T47D (cell line): Measurements from ENCODE around the gene PNLDC1.

Source experiments
- DNase-seq, 2 experiments: peaks; one replicate each; pipeline versions ENCODE4 v3.0.0 to v3.0.0-alpha.2; 2011 to 2012; ENCODE audit warnings: low read depth in 1 of 2, low spot score in 1 of 2
- JUND ChIP-seq: IDR thresholded peaks from 2 replicates; pipeline ENCODE4 v1.6.1; 2012; ENCODE audit warnings: low read depth
- in situ Hi-C: cut with HindIII; loops from 2 replicates; pipeline ENCODE4 v1.10.0; 2016; ENCODE audit warnings: low sequenced_read_pairs, low pct_unique_long_range_greater_than_20kb

Gene PNLDC1

DNA sequence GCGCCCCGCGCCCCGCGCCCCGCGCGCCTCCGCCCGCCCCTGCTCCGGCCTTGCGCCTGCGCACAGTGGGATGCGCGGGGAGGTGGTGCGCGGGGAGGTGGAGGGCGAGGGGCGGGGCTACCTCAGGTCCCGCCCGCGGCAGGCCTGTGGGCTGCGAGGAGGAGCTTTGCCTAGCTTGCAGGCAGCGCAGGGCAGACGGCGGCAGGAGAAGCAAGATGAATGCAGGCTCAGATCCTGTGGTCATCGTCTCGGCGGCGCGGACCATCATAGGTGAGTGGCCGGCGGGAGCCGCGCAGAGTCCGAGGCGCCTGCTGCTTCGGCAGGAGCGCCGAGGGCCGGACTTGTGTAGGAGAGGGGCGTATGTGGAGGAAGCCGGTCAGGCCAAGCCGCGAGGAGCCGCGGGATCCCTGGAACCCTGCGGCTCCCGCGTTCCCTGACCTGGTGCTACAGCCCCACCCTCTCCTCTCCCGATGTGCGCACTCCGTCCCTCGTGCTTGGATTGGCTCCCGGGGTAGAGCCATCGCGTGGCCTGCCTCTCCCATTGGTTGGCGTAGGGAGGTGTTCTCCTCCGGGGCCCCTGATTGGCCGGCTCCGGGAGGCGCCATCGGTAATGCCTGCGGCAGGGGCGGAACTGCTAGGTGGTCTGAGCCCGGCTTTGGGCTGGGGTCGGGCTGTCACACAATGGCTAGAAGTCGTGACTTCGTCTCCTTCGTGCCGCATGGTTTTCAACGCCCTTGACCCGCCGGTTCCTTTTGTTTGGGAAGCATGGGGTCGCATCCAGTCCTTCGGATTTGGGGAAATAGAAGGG, 38.0 kb upstream of the PNLDC1 start, which contains the start of gene ACAT2:
Gene ACAT2, plus strand, starts transcription at position 173 of the 808 bp plus-strand sequence. Its CDS starts 43 bp downstream, at position 216.
- no peak for TF ChIP-seq JUND
- DNase-seq: peak; percentile 87 to 92
- in situ Hi-C loops: no loop called here

GRCh38 chr6:159762681-159763293, 37.3 kb upstream of the PNLDC1 start:
- no peak for TF ChIP-seq JUND
- no peak for DNase-seq
- in situ Hi-C loops: no loop called here

DNA sequence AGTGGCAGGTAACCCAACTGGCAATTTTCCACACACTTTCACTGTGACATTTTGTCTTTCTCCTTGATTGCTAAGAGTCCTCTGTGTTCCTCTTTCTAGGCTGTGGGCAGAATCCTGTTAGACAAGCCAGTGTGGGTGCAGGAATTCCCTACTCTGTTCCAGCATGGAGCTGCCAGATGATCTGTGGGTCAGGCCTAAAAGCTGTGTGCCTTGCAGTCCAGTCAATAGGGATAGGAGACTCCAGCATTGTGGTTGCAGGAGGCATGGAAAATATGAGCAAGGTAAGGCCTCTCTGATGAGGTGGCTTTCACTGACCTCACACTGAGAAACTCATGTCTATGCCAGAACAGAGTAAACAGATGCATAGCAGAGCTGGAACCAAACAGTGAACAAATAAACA, 33.2 kb upstream of the PNLDC1 start:
- in situ Hi-C loops: no loop called here
- DNase-seq: no peak
- TF ChIP-seq JUND: no peak

- no peak for DNase-seq
- no peak for TF ChIP-seq JUND
- in situ Hi-C loops: no loop called here
Observed at GRCh38 chr6:159769470-159769869, 30.6 kb upstream of the PNLDC1 start.

GRCh38 chr6:159772196-159772595, 27.9 kb upstream of the PNLDC1 start:
- in situ Hi-C loops: no loop called here

GRCh38 chr6:159777240-159777904, 22.7 kb upstream of the PNLDC1 start:
- no peak for TF ChIP-seq JUND
- in situ Hi-C loops: no loop called here
- no peak for DNase-seq

More at GRCh38 chr6:159772196-159772595, 27.9 kb upstream of the PNLDC1 start:
- DNase-seq: no peak
- TF ChIP-seq JUND: no peak

DNA sequence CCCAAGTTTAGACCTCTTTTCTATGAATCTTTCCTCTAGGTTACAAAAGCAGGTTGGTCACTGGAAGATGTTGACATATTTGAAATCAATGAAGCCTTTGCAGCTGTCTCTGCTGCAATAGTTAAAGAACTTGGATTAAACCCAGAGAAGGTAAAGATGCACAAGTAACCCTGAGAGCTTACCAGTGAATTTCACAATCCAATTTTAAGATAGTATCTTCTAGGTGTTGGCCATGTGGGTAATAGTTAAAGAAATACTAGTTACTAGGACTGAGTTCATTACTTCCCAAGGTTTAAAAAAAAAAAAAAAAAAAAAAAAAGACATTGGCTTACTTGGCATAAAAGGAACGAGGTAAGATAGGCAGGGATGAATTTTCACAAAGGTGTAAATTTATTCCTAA, 21.9 kb upstream of the PNLDC1 start:
- in situ Hi-C loops: no loop called here
- TF ChIP-seq JUND: no peak
- DNase-seq: no peak

DNA sequence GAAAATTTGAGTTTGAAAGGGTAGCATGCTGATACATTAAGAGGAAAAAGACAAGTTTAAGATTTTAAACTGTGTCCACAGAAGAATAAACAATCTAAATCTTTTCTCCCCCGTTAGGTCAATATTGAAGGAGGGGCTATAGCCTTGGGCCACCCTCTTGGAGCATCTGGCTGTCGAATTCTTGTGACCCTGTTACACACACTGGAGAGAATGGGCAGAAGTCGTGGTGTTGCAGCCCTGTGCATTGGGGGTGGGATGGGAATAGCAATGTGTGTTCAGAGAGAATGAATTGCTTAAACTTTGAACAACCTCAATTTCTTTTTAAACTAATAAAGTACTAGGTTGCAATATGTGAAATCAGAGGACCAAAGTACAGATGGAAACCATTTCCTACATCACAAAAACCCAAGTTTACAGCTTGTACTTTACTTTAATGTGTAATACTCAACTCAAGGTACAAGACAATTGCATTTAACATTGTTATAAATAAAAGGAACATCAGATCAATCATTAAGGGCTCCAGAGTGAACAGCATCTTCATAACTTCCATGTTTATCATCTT, 21.5 kb upstream of the PNLDC1 start:
- in situ Hi-C loops: no loop called here
- no peak for TF ChIP-seq JUND
- no peak for DNase-seq

- no peak for DNase-seq
- in situ Hi-C loops: no loop called here
- TF ChIP-seq JUND: no peak
Observed at GRCh38 chr6:159788276-159788675, 11.8 kb upstream of the PNLDC1 start.

- TF ChIP-seq JUND: no peak
- in situ Hi-C loops: no loop called here
- DNase-seq: peak in 1 of 2 experiments; percentile 24
Observed at GRCh38 chr6:159788753-159789376, 11.2 kb upstream of the PNLDC1 start.

GRCh38 chr6:159789377-159790148, 10.5 kb upstream of the PNLDC1 start, which contains the start of gene TCP1:
TCP1 (minus strand) TSS chr6:159789602; CDS start chr6:159789468, 134 bp downstream.
- TF ChIP-seq JUND: no peak
- in situ Hi-C loops: no loop called here

More at GRCh38 chr6:159789377-159790148, 10.5 kb upstream of the PNLDC1 start, which contains the start of gene TCP1:
- peak; percentile 92 to 99 for DNase-seq
